ENCODE results near the gene AKR1C3.
"Not testable (repeated sequence)": the region's sequence is repeated elsewhere in the genome, so short reads cannot be mapped to it uniquely, and the experiment has no call there.

Gene AKR1C3

DNA sequence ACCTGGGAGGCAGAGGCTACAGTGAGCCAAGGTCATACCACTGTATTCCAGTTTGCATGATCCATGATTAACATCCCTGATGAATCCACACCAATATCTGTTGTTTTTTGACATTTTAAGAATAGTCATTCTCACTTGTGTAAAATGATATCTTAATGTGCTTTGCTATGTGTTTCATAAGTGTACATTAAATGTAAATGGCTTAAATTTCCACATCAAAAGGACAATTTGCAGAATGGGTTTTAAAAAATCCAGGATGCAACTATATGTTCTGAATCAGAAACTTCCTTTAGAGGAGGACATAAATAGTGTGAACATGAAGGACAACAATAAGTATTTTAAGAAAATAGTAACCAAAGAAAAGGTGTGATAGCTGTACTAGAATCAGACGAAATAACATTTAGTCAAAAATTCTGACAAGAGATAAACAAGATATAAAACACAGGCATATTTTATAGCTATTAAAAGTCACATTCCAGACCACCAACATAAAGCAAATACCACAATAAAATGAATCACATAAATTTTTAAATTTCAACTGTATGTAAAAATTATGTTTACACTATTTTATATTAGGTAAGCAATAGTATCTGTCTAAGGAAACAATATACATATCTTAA lies 42.4 kb downstream of the AKR1C3 start:
- DNase-seq (ENCODE audit: low read depth, low spot score), result no peak

DNA sequence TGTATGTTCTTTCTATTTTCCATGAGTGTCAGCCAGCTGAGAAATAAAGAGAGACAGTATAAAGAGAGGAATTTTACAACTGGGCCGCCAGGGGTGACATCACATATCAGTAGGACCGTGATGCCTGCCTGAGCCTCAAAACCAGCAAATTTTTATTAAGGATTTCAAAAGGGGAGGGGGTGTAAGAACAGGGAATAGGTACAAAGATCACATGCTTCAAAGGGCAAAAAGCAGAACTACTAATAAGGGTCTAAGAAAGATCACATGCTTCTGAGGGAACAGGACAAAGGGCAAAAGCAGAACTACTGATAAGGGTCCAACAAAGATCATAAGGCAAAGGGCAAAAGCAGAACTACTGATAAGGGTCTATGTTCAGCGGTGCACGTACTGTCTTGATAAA lies 43.5 kb downstream of the AKR1C3 start:
- not testable (repeated sequence) for DNase-seq (ENCODE audit: low read depth, low spot score)

GRCh38 chr10:5142199-5142598 lies 48.0 kb downstream of the AKR1C3 start:
- DNase-seq (ENCODE audit: low read depth, low spot score), result no peak

DNA sequence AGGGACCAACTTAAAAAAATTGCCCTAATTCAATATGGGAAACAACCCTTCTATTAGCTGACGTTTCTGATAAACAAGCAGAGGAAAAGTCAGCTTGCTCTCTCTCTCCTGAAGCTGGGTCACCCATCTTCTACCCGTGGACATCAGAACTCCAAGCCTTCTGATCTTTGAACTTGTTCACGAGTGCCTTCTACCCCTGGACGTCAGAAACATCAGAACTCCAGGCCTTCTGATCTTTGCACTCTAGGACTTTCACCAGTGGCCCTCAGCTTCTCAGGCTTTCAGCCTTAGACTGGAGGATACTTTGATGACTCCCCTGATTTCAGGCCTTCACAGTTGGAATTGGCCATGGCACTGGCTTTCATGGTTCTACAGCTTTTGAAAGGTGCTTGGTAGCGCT lies 48.9 kb downstream of the AKR1C3 start:
- no peak for DNase-seq (ENCODE audit: low read depth, low spot score)

DNA sequence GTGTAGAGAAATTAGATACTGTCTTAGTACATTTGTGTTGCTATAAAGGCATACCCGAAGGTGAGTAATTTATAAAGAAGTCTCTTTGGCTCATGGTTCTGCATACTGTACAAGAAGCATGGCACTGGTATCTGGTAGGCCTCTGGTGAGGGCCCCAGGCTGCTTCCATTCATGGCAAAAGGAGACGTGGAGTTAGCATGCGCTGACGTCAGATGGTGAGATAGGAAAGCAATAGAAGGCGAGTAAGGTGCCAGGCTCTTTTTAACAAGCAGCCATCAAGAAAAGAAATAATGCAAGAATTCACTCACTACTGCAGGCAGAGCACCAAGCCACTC lies 52.7 kb downstream of the AKR1C3 start:
- DNase-seq (ENCODE audit: low read depth, low spot score), result no peak

GRCh38 chr10:5147255-5147980 lies 53.2 kb downstream of the AKR1C3 start:
- no peak for DNase-seq (ENCODE audit: low read depth, low spot score)

- no peak for DNase-seq (ENCODE audit: low read depth, low spot score)
Measured at GRCh38 chr10:5147981-5148677, 53.9 kb downstream of the AKR1C3 start.

DNA sequence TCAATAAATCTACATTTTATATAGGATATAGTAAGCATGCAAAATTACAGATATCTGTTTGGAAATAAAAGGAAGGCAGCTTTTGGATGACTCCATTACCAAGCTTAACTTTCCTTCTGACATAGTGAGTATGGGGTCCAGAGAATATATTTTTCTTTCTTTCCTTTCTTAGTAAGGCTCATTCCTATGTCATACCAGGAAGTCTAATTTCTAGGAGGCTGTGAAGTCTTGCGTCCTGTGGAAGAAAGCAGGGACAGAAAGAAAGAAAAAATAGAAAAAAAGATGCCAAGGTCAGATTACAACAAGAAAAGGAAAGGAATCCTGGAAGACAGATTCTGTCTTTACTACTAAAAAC lies 54.4 kb downstream of the AKR1C3 start:
- no peak for DNase-seq (ENCODE audit: low read depth, low spot score)

DNA sequence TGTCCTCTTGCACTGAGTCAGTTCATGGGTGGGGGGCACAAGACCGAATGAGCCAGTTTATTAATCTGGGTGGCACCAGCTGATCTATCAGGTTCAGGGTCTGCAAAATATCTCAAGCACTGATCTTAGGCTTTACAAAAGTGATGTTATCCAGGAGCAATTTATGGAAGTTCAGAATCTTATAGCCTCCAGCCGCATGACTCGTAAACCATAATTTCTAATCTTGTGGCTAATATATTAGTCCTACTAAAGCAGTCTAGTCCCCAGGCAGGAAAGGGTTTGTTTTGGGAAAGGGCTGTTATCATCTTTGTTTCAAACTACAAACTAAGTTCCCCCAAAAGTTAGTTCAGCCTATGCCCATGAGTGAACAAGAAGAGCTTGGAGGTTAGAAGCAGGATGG lies 56.9 kb downstream of the AKR1C3 start:
- no peak for DNase-seq (ENCODE audit: low read depth, low spot score)

DNA sequence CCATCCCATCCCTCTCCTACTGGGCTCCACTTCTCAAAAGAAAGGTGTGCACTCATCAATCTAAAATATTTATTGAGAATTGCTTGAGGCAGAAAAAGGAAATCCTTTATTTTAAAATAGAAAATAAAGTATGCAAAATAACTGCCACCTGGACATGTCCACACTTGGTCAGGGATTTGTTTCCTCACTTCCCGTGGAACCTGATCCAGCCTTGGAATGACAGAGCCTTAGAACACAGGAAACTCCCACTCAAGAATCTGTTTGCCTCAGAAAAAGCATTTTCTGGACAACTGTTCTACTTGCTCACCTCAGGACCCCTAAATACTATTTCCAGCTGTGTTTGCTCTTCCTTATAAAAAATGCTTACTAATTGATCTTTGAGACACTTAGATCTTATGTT lies 61.7 kb downstream of the AKR1C3 start:
- DNase-seq (ENCODE audit: low read depth, low spot score), result no peak
